Neural cell (in vitro differentiated cells): ENCODE data around the gene RTN4R.
"Not testable (repeated sequence)": the region's sequence is repeated elsewhere in the genome, so short reads cannot be mapped to it uniquely, and the experiment has no call there.

Source experiments
- CTCF ChIP-seq: fragments of 450-650 bp; IDR thresholded peaks from 2 replicates; pipeline ENCODE4 v1.5.1; 2014; ENCODE audit warnings: antibody characterized with exemption, mild to moderate bottlenecking, moderate library complexity; ENCODE audit not compliant: poor library complexity, severe bottlenecking
- EZH2 ChIP-seq: fragments of 200-600, 300-800 bp; shearing (Covaris generic), sonication (generic); IDR thresholded peaks from 2 replicates; pipeline ENCODE4 v1.6.1; 2014; ENCODE audit warnings: antibody characterized with exemption, low read length, borderline replicate concordance, mild to moderate bottlenecking; ENCODE audit not compliant: insufficient read depth, poor library complexity, severe bottlenecking
- POLR2AphosphoS5 ChIP-seq: IDR thresholded peaks from 2 replicates; pipeline ENCODE4 v1.6.1; 2012

- not testable (repeated sequence) for TF ChIP-seq CTCF, POLR2AphosphoS5, EZH2
Measured at GRCh38 chr22:20305230-20305893, 37.2 kb upstream of the RTN4R start.
